ENCODE results near the gene VEZT. TPM values are rescaled to one million over a fixed set of nuclear protein-coding genes. Genes with fewer than 3 reads are reported as not detected.

VEZT gene
- total and polyA plus RNA-seq, 12 donors: 17.1 to 92.5 (median 73.5) TPM

DNA sequence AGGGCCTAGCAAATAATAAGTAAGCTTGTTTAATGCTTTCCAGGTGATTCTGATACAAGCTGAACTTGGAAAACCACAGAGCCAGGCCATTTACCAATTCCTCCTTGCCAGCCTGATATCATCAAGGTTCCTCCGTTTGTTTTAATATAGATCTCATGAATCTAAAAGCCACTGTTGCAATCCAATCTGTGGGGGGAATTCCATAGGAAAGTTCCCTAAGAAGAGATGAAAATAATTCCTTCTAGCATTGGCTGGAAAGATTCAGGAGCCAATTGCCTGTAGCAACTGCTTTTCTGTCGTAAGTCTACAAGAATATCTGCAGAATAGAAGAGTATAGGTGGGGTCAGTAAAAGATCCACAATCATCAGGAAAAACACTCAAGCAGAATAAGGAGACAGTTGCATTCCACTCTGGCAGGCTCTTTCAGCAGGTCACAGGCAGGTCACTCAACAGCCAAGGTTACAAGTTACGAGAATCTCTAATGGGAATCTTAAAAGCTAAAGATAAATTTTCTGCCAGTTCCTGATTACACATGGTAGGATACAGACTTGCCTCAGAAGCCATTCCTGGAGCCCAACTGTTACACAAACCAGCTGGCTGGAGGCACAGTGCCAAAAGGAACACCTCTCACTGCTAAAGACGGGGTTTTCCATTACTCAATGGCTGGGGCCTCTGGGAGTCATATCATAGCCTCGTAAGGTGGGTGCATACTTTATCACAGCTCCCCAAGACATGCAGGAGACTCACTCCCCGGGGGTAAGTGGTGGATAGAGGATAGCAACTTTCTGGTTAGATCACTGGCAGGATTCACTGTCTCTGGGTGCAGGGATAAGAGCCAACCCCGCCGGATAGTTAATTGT lies 44.0 kb upstream of the VEZT start:
- Histone ChIP-seq H3K27me3 (no peaks in the 10 kb centered on the region), H3K27ac (peak overlapping the region in 8 of 10 donors; percentile 26 to 67 (median 48)), H3K4me1 (peaks cover 7 to 43% (median 26%) of the 10 kb centered on the region in 9 donors), H3K4me3 (no peak overlapping the region), H3K36me3 (peaks cover 0 to 16% (median 0%) of the 10 kb centered on the region in 9 donors), H3K9me3 (no peaks in the 10 kb centered on the region)
- WGBS, 2 donors: 17 to 22% methylated on average over 8 of the region's 8 CpGs
- ATAC-seq (peak; percentile 82 to 96 (median 92)), DNase-seq (peak; percentile 40 to 78)
- TF ChIP-seq, protein P1, sequence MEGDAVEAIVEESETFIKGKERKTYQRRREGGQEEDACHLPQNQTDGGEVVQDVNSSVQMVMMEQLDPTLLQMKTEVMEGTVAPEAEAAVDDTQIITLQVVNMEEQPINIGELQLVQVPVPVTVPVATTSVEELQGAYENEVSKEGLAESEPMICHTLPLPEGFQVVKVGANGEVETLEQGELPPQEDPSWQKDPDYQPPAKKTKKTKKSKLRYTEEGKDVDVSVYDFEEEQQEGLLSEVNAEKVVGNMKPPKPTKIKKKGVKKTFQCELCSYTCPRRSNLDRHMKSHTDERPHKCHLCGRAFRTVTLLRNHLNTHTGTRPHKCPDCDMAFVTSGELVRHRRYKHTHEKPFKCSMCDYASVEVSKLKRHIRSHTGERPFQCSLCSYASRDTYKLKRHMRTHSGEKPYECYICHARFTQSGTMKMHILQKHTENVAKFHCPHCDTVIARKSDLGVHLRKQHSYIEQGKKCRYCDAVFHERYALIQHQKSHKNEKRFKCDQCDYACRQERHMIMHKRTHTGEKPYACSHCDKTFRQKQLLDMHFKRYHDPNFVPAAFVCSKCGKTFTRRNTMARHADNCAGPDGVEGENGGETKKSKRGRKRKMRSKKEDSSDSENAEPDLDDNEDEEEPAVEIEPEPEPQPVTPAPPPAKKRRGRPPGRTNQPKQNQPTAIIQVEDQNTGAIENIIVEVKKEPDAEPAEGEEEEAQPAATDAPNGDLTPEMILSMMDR (IDR thresholded peaks at IDR 0.05): no peak
- intact Hi-C loops (cut with DNase I): loop anchor here in 1 of 10 donors (5.0 kb wide), 1 partner anchor 44 kb away; the partner anchor contains the start of genes FGD6 and VEZT

DNA sequence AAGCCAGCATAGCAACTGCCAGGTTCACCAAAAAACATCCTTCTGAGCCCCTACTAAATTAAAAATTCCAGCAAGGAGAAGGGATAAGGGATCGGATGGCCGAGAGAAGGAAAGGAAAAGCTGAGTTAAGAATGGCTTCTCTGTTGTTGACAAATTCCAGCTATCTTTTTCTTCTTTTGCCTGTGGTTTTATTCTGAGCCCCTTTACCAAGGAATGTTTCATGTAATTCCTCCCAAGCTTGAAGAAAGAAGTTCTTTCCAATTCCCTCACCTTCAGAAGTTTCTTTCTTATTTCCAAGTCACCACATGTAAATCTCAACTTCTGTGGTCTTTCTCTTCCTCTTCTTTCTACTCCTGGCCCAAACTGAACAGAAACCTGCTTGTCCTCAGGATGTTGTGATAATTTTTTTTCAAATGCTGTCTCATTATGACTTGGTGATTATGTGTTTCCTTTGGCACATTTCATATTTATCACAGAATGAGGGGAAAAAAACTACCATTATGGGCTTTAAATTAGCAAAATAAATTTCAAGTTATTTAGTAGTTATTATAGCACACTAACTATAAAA lies 40.3 kb upstream of the VEZT start:
- Histone ChIP-seq H3K27me3 (no peaks in the 10 kb centered on the region), H3K4me3 (no peak overlapping the region), H3K9me3 (no peaks in the 10 kb centered on the region), H3K4me1 (peaks cover 7 to 29% (median 20%) of the 10 kb centered on the region in 9 donors), H3K27ac (peak overlapping the region in 1 of 10 donors; percentile 36), H3K36me3 (peaks cover 0 to 2% (median 0%) of the 10 kb centered on the region in 9 donors)
- TF ChIP-seq, protein P1 (IDR thresholded peaks at IDR 0.05): no peak
- intact Hi-C loops (cut with DNase I): no loop called here
- 91 to 92% methylated on average over 2 of the region's 2 CpGs for WGBS, 2 donors
- ATAC-seq: no peak
- DNase-seq: no peak

DNA sequence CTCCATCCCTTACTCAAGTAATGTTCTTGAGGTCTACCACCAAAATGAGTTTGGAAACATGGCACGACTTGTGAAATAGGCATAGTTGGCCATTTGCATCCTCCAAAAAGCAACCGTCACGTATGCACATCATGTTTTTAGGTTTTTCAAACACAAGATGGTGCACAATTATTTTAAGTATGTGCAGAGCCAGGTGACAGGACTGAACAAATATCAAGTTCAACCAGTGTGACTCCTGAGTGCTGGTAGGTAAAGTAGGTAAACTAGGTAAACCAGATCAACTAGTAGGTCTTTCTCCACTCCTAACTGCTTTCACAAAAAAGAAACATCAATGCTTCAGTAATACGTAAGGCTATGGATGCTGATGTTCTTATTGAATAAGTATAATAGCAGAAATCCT lies 39.5 kb upstream of the VEZT start:
- TF ChIP-seq, protein P1 (IDR thresholded peaks at IDR 0.05): no peak
- Histone ChIP-seq H3K9me3 (no peaks in the 10 kb centered on the region), H3K27ac (no peak overlapping the region), H3K27me3 (no peaks in the 10 kb centered on the region), H3K4me1 (peaks cover 2 to 21% (median 12%) of the 10 kb centered on the region in 9 donors), H3K36me3 (no peaks in the 10 kb centered on the region), H3K4me3 (no peak overlapping the region)
- ATAC-seq: no peak
- 85 to 86% methylated on average over 4 of the region's 4 CpGs for WGBS, 2 donors
- no peak for DNase-seq
- intact Hi-C loops (cut with DNase I): no loop called here

DNA sequence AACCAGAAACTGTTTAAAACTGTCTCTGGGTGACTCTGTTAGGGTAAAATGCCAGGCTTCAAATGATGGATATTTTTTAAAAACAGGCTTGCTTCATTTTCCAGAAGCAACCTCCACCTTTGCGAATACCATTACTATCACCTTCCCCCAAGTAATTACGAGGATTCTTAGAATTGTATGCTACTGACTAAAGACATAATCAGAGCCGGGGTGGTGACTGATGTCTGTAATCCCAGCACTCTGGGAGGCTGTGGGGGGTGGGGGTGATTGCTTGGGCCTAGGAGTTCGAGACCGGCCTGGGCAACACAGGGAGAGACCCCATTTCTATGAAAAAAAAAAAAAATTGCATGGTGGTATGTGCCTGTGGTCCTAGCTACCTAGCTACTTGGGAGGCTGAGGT lies 38.6 kb upstream of the VEZT start:
- 72 to 75% methylated on average over 5 of the region's 5 CpGs for WGBS, 2 donors
- TF ChIP-seq, protein P1 (IDR thresholded peaks at IDR 0.05): no peak
- H3K36me3 ChIP-seq: no peaks in the 10 kb centered on the region
- ATAC-seq (no peak), DNase-seq (no peak)
- H3K4me1 ChIP-seq: peaks cover 0 to 12% (median 3%) of the 10 kb centered on the region in 9 donors
- intact Hi-C loops (cut with DNase I): no loop called here
- no peak overlapping the region for H3K4me3 ChIP-seq
- no peaks in the 10 kb centered on the region for H3K9me3 ChIP-seq
- H3K27ac ChIP-seq: no peak overlapping the region
- H3K27me3 ChIP-seq: no peaks in the 10 kb centered on the region
